OCI-LY1 (cell line): ENCODE data around the gene FHL2.

Source experiments
- EZH2 ChIP-seq: fragments of 200-600 bp; sonication (generic), shearing (Covaris generic); IDR thresholded peaks from 2 replicates; pipeline ENCODE4 v1.8.0; 2017; ENCODE audit warnings: borderline replicate concordance, mixed run types, mild to moderate bottlenecking, antibody characterized with exemption, low read length, moderate library complexity, mixed read lengths
- TF ChIP-seq, protein P1 (sequence below): fragments of 200-600 bp; sonication (generic), shearing (Covaris generic); IDR thresholded peaks from 2 replicates; pipeline ENCODE4 v1.5.1; 2017; ENCODE audit warnings: mild to moderate bottlenecking, antibody characterized with exemption, low read length, moderate library complexity, mixed read lengths

DNA sequence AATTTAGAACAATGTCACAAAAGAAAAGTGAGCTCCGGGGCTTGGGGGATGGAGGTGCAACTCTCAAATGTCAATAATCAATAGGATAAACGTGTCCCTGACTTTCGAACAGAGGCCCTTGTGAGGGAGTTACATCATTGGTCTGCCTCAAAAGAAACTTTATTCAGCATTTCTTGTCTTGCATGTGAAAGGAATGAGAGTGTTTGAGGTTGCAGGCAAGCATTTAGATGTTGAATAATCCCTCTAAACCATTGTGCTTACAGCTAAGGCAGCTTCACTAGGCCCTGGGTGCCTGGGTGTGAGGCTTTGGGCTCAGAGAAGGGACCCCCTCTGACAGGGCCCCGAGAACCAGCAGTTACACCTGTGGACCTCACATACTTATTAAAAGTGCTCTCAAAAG lies 28.6 kb upstream of the FHL2 start:
- TF ChIP-seq, protein P1, sequence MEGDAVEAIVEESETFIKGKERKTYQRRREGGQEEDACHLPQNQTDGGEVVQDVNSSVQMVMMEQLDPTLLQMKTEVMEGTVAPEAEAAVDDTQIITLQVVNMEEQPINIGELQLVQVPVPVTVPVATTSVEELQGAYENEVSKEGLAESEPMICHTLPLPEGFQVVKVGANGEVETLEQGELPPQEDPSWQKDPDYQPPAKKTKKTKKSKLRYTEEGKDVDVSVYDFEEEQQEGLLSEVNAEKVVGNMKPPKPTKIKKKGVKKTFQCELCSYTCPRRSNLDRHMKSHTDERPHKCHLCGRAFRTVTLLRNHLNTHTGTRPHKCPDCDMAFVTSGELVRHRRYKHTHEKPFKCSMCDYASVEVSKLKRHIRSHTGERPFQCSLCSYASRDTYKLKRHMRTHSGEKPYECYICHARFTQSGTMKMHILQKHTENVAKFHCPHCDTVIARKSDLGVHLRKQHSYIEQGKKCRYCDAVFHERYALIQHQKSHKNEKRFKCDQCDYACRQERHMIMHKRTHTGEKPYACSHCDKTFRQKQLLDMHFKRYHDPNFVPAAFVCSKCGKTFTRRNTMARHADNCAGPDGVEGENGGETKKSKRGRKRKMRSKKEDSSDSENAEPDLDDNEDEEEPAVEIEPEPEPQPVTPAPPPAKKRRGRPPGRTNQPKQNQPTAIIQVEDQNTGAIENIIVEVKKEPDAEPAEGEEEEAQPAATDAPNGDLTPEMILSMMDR: no peak
- no peak for TF ChIP-seq EZH2
